22Rv1 (cell line): ENCODE data around the gene KLHL2.
"Not testable (repeated sequence)": the region's sequence is repeated elsewhere in the genome, so short reads cannot be mapped to it uniquely, and the experiment has no call there.

Experiments
- H3K27ac ChIP-seq: fragments of 450-650 bp; 2 replicates; pipeline ENCODE4 v1.5.1; 2017
- ZFX ChIP-seq: fragments of 450-650 bp; IDR thresholded peaks from 2 replicates; pipeline ENCODE4 v1.6.1; 2017; ENCODE audit warnings: antibody characterized with exemption, borderline replicate concordance
- TF ChIP-seq, protein P1 (sequence below): fragments of 450-650 bp; IDR thresholded peaks from 2 replicates; pipeline ENCODE4 v1.5.1; 2017; ENCODE audit warnings: mild to moderate bottlenecking

The KLHL2 gene

DNA sequence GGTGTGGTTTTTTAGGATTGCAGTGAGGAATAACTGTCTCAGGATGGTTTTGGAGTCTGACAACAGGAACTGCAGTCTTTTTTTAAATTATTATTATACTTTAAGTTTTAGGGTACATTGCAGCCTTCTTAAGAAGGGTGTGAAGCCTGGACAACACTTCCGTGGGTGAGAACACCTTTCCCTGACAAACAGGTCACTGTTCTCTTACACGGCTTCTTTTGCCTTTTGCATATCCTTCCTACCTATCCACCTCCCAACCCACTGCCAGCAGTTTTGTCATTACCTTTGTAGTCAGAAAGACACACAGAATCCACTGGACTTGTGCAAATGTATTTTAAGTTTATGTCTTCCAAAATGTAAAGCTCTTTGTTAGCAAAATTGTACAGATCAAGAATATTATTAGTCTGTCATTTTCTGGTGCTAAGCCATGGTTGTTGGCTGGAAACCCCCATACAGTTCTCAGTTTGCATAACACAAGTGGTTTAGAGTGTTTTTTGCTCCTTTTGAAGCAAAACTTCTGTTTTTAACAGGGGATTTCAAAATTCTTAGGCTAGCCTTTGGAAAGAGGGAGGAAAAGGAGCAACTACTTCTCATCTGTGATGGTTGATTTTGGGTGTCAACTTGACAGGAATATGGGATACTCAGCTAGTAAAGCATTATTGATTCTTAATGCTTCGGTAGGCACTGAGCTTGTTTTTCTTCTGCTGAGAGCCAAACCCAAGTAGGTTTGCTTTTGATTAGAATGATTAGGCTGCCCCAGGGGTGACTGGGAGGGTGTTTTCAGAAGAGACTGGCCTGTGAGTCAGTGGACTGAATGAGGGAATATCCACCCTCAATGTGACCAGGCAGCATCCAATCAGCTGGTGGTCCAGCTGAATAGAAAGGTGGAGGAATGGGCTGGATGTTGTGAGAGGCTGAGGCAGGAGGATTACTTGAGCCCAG lies 29.4 kb upstream of the KLHL2 start:
- no peak for TF ChIP-seq ZFX
- TF ChIP-seq, protein P1, sequence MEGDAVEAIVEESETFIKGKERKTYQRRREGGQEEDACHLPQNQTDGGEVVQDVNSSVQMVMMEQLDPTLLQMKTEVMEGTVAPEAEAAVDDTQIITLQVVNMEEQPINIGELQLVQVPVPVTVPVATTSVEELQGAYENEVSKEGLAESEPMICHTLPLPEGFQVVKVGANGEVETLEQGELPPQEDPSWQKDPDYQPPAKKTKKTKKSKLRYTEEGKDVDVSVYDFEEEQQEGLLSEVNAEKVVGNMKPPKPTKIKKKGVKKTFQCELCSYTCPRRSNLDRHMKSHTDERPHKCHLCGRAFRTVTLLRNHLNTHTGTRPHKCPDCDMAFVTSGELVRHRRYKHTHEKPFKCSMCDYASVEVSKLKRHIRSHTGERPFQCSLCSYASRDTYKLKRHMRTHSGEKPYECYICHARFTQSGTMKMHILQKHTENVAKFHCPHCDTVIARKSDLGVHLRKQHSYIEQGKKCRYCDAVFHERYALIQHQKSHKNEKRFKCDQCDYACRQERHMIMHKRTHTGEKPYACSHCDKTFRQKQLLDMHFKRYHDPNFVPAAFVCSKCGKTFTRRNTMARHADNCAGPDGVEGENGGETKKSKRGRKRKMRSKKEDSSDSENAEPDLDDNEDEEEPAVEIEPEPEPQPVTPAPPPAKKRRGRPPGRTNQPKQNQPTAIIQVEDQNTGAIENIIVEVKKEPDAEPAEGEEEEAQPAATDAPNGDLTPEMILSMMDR: no peak
- no peak overlapping the region for H3K27ac ChIP-seq

DNA sequence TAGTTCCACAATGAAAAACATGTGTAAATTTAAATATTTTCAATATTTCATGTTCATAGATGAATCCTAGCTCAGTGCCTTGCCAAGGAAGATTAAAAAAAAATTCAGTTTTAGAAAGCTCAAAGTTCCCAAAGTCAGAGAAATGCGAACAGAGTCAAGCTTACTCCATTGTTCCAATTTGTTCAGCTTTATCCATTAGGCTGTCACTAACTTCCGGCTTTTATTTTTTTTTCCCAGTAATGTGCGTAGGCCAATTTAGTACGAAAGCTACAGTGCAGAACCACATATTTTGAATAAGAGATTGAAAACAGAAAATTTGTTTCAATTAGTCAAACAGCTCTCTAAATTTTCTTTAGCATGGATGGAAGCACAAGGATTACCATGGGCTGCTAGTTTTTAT lies 23.1 kb upstream of the KLHL2 start:
- no peak overlapping the region for H3K27ac ChIP-seq
- TF ChIP-seq ZFX: no peak
- TF ChIP-seq, protein P1: no peak

DNA sequence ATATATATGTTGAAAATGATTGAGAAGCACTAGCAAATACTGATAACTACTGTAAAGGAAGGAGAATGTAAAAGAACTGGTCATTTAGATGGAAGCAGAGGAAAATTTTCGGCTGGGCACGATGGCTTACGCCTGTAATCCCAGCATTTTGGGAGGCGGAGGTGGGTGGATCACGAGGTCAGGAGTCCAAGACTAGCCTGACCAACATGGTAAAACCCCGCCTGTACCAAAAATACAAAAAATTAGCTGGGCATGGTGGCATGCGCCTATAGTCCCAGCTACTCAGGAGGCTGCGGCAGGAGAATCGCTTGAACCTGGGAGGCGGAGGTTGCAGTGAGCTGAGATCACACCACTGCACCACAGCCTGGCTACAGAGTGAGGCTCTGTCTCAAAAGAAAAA lies 22.4 kb upstream of the KLHL2 start:
- H3K27ac ChIP-seq: not testable (repeated sequence)

DNA sequence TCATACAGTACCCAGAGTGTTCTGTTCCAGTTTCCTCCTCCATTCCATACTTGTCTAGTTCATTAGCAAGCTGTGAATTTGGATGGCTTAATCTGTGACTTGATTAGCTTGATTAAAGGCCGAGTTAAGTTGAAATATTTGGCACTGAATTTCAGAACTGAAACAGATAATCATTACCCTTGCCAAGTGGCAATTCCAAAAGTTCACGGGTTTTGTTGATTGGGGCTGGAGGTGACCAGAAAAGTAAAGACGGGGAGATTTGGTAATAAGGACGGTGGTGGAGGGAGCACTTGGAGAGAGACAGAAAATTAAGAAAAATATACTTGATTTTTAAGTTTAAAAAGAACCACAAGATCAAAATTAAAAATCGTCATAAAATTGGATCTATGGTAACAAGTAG lies 21.9 kb upstream of the KLHL2 start:
- no peak overlapping the region for H3K27ac ChIP-seq
- TF ChIP-seq, protein P1: no peak
- TF ChIP-seq ZFX: no peak

DNA sequence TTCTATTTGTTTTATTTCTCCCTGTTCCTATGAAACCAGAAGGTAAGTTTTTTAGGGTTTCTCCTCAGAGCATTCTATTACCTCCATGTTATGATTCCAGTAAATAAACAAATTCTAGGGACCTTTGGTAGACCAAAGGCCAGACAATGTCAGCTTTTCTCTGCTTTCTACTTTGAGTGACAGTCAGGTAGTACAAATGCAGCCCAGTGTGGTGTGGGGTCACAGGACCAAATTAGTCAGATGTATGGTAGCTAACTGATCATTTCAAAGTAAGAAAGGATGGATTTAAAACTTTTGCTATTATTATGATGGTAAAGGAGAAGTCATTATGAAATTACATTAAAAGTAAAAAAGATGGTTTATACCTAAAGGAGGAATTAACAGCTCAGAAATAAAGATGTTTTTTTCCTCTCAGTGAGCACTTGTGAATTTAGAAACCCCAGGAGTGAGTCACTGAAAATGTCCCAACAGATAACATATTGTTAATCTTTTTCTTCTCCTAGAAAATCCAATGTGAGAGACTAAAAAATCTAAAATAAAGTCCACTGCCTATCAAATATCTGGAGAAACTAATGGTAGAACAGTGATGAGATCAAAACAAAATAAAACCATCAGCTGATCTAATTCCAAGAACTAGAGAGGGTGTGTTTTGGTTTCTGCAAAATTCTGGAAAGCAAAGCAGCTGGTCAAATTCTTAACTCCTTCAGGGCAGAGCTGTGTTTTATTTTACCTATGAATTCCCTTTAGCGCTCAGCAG lies 16.6 kb upstream of the KLHL2 start:
- H3K27ac ChIP-seq: no peak overlapping the region
- TF ChIP-seq, protein P1: no peak
- no peak for TF ChIP-seq ZFX

DNA sequence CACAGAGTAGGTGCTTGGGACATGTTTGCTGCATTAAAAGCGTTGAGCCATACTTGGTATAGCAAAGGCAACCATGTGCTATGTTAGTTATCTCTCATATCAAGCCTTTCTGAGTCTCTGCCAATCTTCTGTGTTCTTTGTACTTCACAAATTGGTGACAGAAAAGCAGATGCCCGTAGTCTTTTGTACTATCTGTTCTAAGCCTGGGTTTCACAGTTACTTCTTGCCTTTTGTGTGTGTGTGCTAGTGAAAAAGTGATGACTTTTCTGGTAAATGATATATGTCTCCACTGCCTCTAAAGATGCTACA lies 16.1 kb upstream of the KLHL2 start:
- no peak overlapping the region for H3K27ac ChIP-seq
- TF ChIP-seq, protein P1: no peak
- no peak for TF ChIP-seq ZFX

DNA sequence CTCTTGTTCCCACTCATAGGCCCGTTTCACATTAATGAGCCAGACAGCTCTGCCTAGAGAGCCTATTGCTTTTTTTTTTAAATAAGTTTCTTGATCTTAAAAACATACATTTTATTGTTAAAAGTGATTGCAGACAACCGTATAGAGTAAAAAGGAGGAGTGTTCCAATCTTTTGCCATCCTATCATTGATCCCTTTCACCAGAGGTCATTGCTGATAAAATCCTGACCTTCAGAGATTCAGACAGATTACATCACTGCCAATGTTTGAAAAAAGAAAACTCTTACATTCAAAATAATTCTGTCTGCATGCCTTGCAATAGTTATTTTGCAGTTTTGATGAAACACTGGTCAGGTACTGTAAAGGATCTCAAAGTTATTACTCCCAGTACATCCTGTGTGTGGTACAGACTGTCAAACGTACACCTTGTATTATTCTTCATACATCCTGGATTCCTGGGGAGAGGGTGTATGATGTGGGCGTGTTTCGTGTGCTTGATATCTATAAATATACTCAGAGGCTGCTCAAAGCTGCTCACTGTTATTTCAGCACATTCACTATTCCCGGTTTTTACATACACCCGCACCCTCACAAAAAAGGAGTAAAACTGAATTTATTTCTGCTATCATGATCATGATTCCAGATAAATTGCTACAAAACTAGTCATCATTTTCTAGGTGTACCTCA lies 15.4 kb upstream of the KLHL2 start:
- TF ChIP-seq, protein P1: no peak
- TF ChIP-seq ZFX: no peak
- H3K27ac ChIP-seq: no peak overlapping the region
